Stimulated activated CD4-positive, alpha-beta T cell treated with anti-CD3 and anti-CD28 coated beads, TNF-alpha, amount 100 ng/mL, for 24 hours (primary cell): ENCODE data around the gene LHPP.
"Not testable (repeated sequence)": the region's sequence is repeated elsewhere in the genome, so short reads cannot be mapped to it uniquely, and the experiment has no call there.

Source experiments
- DNase-seq, 3 experiments: peaks; one replicate each; pipeline ENCODE4 v3.0.0-alpha.2; 2020; ENCODE audit warnings: low read depth in 3 of 3

The LHPP gene

DNA sequence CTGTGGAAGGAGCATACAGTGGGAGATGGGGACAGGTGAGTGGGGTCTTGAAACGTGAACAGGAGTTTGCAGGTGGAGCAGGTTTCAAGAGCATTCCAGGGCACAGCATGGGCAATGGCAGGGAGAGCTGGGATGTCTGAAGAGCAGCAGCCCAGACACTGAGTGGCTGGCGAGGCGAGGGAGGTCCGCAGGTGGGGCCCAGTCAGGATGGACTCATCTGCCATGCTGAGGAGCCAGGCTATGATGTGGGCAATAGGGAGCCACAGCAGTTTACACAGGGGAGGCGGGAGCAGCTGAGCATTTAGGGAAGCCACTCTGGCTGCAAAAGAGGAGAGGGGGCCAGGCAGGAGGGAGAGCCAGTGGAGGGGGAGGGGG is 143.8 kb downstream of the LHPP start:
- DNase-seq = no peak

- DNase-seq = no peak
Measured at GRCh38 chr10:124605856-124606812, 144.5 kb downstream of the LHPP start.

DNA sequence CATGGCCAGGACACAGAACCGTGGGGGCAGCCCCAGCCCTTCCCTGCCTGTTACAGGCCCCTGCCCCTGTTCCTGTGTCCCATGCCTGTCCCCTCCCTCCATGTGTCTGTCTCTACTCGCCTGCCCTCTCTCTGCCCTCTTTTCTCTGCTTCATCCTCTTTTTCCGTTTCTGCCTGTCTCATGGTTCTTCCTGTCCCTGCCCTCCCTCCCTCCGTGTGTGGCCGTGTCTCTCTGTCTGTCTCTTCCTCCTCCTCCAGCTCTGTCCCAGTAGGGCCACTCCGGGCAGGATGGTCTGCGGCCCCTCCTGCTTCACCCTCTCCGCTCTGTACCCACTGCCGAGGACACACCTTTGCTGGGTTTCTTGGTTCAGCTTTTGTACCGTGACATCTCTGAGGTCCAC is 145.2 kb downstream of the LHPP start:
- no peak for DNase-seq

- no peak for DNase-seq
Measured at GRCh38 chr10:124607693-124608092, 146.1 kb downstream of the LHPP start.

- DNase-seq = no peak
Measured at GRCh38 chr10:124608093-124608721, 146.6 kb downstream of the LHPP start.

DNA sequence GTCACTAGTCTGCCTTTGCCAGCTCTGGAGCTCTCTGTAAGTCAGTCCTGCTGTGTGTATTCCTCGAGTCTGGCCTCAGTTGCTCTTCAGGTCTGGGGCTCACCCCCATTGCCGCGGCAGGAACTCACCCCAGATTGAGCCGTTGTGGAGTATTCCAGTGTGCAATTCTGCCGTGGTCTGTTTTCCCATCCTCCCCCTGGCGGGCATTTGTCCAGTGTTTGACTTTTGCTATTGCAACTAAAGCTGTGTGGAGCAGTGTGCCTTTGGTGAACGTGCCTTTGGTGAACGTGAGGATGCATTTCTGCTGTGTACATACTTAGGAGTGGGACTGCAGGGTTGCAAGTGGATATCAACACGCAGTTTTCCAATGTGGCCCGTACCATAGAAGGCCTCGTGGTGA is 148.1 kb downstream of the LHPP start:
- no peak for DNase-seq

GRCh38 chr10:124610186-124610585 is 148.6 kb downstream of the LHPP start:
- DNase-seq = not testable (repeated sequence)

DNA sequence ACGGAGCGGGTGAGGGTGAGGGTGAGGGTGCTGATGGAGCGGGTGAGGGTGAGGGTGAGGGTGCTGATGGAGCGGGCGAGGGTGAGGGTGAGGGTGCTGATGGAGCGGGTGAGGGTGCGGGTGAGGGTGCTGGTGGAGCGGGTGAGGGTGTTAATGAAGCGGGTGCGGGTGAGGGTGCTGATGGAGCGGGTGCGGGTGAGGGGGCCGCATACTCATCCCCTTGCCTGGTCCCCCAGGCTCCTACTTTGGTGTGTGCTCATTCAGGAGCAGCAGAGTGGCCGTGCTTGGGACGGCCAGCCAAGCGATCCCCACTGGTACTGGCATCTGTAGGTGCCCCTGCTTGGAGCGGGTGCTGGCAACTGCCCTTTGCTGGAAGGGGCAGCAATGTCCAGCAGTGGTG is 149.2 kb downstream of the LHPP start:
- not testable (repeated sequence) for DNase-seq

- DNase-seq = no peak
Measured at GRCh38 chr10:124611738-124612137, 150.1 kb downstream of the LHPP start.

- no peak for DNase-seq
Measured at GRCh38 chr10:124612611-124613498, 151.2 kb downstream of the LHPP start.

GRCh38 chr10:124614003-124614659 is 152.5 kb downstream of the LHPP start:
- peak; percentile 27 to 73 (median 32) for DNase-seq

DNA sequence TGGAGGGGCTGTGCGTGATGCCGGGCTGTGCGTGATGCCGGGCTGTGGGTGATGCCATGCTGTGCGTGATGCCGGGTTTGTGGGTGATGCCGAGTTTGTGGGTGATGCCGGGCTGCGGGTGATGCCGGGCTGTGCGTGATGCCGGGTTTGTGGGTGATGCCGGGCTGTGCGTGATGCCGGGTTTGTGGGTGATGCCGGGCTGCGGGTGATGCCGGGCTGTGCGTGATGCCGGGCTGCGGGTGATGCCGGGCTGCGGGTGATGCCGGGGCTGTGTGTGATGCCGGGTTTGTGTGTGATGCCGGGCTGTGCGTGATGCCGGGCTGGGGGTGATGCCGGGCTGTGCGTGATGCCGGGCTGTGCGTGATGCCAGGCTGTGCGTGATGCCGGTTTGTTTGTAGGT is 153.6 kb downstream of the LHPP start:
- no peak for DNase-seq

DNA sequence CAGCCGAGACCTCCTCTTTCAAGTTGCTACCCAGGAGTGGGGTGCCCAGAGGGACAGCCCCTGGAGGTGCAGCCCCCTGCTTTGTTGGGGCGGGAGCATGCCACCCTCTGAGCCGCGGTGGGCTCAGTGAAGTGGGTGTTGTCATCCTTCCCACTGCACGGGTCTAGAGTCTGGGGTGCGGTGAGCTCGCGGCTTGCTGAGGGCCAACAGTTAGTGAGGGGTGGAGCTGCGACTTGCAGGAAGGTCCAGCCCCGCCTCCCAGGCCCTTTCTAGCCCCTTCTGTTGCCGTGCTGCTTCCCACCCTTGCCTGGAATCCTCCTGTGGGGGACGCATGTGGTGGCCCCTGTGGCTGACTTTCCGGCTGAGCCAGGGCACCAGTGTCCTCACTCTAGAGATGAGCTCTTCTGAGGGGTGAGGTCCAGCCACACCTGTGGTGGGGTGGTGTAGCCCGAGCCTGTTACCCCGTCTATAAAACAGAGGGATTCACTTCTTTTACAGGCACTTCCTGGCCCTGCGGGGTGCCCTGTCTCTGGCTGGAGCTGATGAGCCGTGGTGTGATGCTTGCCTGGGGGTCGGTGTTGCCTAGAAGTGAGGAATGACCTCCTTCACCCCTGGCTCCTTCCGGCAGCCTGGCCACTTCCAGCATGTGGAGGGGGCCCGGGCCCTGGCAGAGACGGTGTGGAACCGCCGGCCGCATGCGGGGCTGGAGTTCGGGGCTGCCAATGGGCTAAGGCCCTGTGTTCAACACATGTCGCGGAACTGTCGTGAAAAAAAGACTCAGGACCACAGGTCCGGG is 154.6 kb downstream of the LHPP start:
- DNase-seq = no peak

DNA sequence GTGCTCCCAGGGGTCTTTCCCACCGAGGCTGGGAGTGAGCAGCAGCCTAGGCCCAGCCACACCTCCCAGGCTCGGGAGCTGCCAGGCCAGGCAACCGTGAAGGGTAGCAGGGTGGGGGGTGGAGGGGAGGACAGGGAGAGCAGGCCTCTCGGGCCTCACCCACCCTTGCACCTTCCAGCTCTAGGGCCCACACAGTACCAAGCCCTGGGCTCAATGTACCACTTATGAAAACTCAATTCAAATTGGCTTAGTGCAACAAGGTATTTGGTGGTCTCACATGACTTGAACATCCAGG is 155.2 kb downstream of the LHPP start:
- no peak for DNase-seq

- no peak for DNase-seq
Measured at GRCh38 chr10:124618470-124619073, 156.9 kb downstream of the LHPP start.

GRCh38 chr10:124619195-124619594 is 157.6 kb downstream of the LHPP start:
- DNase-seq = no peak

- DNase-seq = no peak
Measured at GRCh38 chr10:124619802-124620490, 158.3 kb downstream of the LHPP start.

DNA sequence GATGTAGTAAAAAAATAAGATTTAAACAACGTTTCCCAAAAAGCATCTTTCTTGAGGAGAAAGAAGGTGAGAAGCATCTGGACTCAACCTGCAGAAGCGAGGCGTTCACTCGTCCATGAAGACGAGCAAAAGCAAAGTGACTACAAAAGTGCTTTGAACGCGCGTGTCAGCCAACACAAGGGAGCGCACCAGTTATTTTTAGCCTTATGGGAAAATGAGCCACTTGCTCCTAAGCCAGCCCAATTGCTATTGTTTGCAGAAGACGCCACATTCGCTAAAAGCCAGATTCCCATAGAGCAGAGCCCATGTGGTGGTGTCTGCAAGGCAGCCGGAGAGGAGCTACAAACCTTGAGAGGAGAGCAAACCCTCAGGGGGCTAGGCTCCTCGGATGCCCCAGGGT is 160.0 kb downstream of the LHPP start:
- no peak for DNase-seq

- DNase-seq = no peak
Measured at GRCh38 chr10:124622158-124622557, 160.5 kb downstream of the LHPP start.
